Adrenal gland (tissue), 12 donors: ENCODE data around the gene CAMTA1. TPM values are rescaled to one million over a fixed set of nuclear protein-coding genes. Genes with fewer than 3 reads are reported as not detected.

Experiments
- DNase-seq, 7 donors: peaks; one replicate each; pipeline ENCODE4 v3.0.0-alpha.2; 2019 to 2020
- H3K27ac ChIP-seq, 5 donors: fragments of 200-600 bp; sonication (generic) in 4 of 5; 1 replicate in 3 of 5; 2 replicates in 2 of 5; pipeline versions ENCODE4 v1.5.1 to v1.8.0; 2016 to 2020; ENCODE audit warnings: mild to moderate bottlenecking in 1 of 5
- H3K27me3 ChIP-seq: fragments of 200-600 bp; 2 replicates; pipeline ENCODE4 v1.8.0; 2021
- H3K36me3 ChIP-seq, 2 donors: fragments of 200-600 bp; replicated peaks in 1 of 2; 1 replicate in 1 of 2; 2 replicates in 1 of 2; pipeline versions ENCODE4 v1.5.1 to v1.8.0; 2018 to 2022
- H3K4me1 ChIP-seq, 2 donors: fragments of 200-600 bp; replicated peaks in 1 of 2; 1 replicate in 1 of 2; 2 replicates in 1 of 2; pipeline versions ENCODE4 v1.5.1 to v1.8.0; 2018 to 2021
- H3K4me3 ChIP-seq, 4 donors: fragments of 200-600 bp; sonication (generic) in 3 of 4; one replicate each; pipeline ENCODE4 v1.5.1; 2016 to 2018
- H3K9me3 ChIP-seq, 3 donors: fragments of 200-600 bp; sonication (generic) in 1 of 3; replicated peaks in 1 of 3; 1 replicate in 2 of 3; 2 replicates in 1 of 3; pipeline versions ENCODE4 v1.5.1 to v1.8.0; 2016 to 2021
- POLR2A ChIP-seq, 2 donors: fragments of 450-650 bp; IDR thresholded peaks; one replicate each; pipeline ENCODE4 v1.6.1; 2017; ENCODE audit warnings: antibody characterized with exemption in 2 of 2, mild to moderate bottlenecking in 2 of 2, moderate library complexity in 1 of 2
- whole genome bisulfite sequencing, 4 donors: extraction: QIAGEN DNeasy Blood & Tissue Kit in 2 of 4; methylation state at CpG; one replicate each; pipeline versions ENCODE4 v1.1.5 to v1.1.7; 2013 to 2017; 5-methylcytosine and 5-hydroxymethylcytosine counted together
- intact Hi-C, 2 donors: fragments of 100-400 bp; cut with DNase I; formaldehyde crosslinking; loops; one replicate each; pipeline versions ENCODE4 v1.14.1 to v1.15.0; 2022 to 2023
- polyA plus RNA-seq, 3 donors: library from polyadenylated mRNA; stranded (reverse); fragments of 200-250 nt in 2 of 3; fragments of 350-450 nt in 1 of 3; fragmentation: Illumina TruSeq in 1 of 3; extraction: RNeasy Lipid Tissue Mini Kit (QIAGEN cat#74804) in 1 of 3; gene quantifications; one replicate each; pipeline ENCODE4 v1.2.3, GENCODE V29; 2013 to 2014
- total RNA-seq, 9 donors: library from RNA; depleted of rRNA in 4 of 9; stranded (reverse); fragments of >200 nt in 4 of 9; fragments of 120-200 nt in 1 of 9; fragmentation: NEBNext Ultra II Directional in 1 of 9; extraction: Animal tissue kit (Norgen Biotek cat#: 25700) in 1 of 9; gene quantifications; one replicate each; pipeline versions ENCODE4 v1.1.0 to v1.2.4, GENCODE V29; 2013 to 2023
- TF ChIP-seq, protein P1 (sequence below), 6 experiments: fragments of 450-650 bp in 4 of 6; fragments of 200-600 bp in 2 of 6; sonication (generic) in 1 of 6; IDR thresholded peaks; 1 replicate in 5 of 6; 2 replicates in 1 of 6; pipeline versions ENCODE4 v1.5.1 to v1.8.0; 2016 to 2021; ENCODE audit warnings: antibody characterized with exemption in 6 of 6, mild to moderate bottlenecking in 2 of 6, moderate library complexity in 1 of 6
- donor health status: healthy with polysubstance abuse.
- donor health status: Bipolar disorder and iron deficiency.
- donor health status: DM: yes; HTN: yes; CAD: no.
- donor health status: DM: no; HTN: no; CAD: no.
- donor health status: DM: no; HTN: no; CAD: no.
- donor health status: DM: yes; HTN: yes; CAD: no.

The CAMTA1 gene
- total and polyA plus RNA-seq, 12 donors = 62.9 to 141 (median 96.9) TPM

DNA sequence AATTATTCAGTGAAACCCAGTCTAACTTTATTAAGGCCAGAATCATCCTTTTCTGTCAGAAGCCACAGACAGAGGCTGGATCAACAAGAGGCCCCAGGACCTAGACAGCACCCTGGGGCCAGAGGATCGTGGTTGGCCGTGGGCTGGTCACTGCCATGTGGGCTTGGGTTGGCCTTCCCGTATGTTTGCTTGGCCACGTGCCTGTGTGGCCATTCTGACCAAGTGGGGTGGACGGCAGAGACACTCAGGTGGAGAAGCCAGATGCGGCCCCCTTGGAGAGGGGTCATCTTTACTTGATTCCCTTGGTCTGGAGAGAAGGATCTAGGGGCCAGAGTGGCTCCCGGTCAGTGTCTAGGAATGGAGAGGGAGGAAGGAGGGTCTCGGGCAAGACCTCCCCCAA, 327.9 kb downstream of the CAMTA1 start:
- Histone ChIP-seq H3K9me3 (no peaks in the 10 kb centered on the region), H3K27ac (no peak overlapping the region), H3K27me3 (no peaks in the 10 kb centered on the region), H3K36me3 (no peaks in the 10 kb centered on the region), H3K4me1 (no peaks in the 10 kb centered on the region), H3K4me3 (no peak overlapping the region)
- DNase-seq = no peak
- 76 to 97% (median 91%) methylated on average over 4 to 8 of the region's 8 CpGs for WGBS, 4 donors
- no peak for TF ChIP-seq POLR2A (IDR thresholded peaks at IDR 0.05)
- TF ChIP-seq, protein P1, sequence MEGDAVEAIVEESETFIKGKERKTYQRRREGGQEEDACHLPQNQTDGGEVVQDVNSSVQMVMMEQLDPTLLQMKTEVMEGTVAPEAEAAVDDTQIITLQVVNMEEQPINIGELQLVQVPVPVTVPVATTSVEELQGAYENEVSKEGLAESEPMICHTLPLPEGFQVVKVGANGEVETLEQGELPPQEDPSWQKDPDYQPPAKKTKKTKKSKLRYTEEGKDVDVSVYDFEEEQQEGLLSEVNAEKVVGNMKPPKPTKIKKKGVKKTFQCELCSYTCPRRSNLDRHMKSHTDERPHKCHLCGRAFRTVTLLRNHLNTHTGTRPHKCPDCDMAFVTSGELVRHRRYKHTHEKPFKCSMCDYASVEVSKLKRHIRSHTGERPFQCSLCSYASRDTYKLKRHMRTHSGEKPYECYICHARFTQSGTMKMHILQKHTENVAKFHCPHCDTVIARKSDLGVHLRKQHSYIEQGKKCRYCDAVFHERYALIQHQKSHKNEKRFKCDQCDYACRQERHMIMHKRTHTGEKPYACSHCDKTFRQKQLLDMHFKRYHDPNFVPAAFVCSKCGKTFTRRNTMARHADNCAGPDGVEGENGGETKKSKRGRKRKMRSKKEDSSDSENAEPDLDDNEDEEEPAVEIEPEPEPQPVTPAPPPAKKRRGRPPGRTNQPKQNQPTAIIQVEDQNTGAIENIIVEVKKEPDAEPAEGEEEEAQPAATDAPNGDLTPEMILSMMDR (IDR thresholded peaks at IDR 0.05) = no peak
- intact Hi-C loops = no loop called here

DNA sequence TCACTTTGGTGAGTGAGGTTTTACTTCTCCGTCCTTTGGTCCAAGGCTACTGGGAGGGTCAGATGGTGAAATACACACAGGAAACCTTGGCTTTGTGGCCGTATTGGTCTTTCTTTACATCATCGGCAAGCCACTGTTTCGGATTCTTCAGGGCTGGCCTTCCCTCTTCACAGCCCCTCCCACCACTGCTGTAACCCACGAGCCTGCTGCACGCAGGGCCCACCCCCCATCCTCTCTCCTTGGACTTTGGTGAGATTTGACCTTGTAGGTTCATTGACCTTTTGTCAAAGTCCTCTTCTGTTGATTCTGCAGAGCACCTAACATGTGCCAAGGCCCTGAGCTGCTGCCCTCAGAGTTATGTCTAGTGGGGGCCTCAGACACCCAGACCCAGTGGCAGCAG, 328.6 kb downstream of the CAMTA1 start:
- no peak for TF ChIP-seq POLR2A (IDR thresholded peaks at IDR 0.05)
- TF ChIP-seq, protein P1 (IDR thresholded peaks at IDR 0.05) = no peak
- H3K27ac ChIP-seq = no peak overlapping the region
- H3K27me3 ChIP-seq = no peaks in the 10 kb centered on the region
- WGBS, 4 donors = 36 to 54% (median 47%) methylated on average over 6 of the region's 6 CpGs
- H3K4me1 ChIP-seq = no peaks in the 10 kb centered on the region
- no peak overlapping the region for H3K4me3 ChIP-seq
- no peaks in the 10 kb centered on the region for H3K36me3 ChIP-seq
- intact Hi-C loops = no loop called here
- DNase-seq = peak in 1 of 7 donors; percentile 10
- H3K9me3 ChIP-seq = no peaks in the 10 kb centered on the region

DNA sequence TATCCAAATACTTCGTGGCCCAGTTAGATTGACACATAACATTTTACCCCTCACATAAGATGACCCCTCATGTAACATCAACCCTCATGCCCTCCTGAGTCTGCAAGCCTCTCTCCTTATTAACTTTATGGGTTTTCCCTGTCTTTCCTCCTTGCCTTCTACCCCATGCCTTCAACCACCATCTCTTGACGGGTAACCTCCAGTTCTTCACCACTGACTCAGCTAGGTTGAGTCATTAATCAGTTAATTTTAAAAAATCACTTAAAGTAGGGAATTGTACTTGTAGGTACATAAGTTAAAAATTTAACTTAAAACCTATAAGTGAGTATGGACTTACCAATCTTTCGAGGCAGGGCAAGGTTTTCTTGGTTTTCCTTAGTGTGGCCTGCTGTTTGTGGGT, 330.7 kb downstream of the CAMTA1 start:
- Histone ChIP-seq H3K4me1 (no peaks in the 10 kb centered on the region), H3K36me3 (no peaks in the 10 kb centered on the region), H3K4me3 (no peak overlapping the region), H3K27me3 (no peaks in the 10 kb centered on the region), H3K27ac (no peak overlapping the region), H3K9me3 (no peaks in the 10 kb centered on the region)
- intact Hi-C loops = no loop called here
- no peak for DNase-seq
- TF ChIP-seq POLR2A (IDR thresholded peaks at IDR 0.05) = no peak
- TF ChIP-seq, protein P1 (IDR thresholded peaks at IDR 0.05) = no peak
- 93 to 96% (median 93%) methylated on average over 3 of the region's 3 CpGs for WGBS, 4 donors

DNA sequence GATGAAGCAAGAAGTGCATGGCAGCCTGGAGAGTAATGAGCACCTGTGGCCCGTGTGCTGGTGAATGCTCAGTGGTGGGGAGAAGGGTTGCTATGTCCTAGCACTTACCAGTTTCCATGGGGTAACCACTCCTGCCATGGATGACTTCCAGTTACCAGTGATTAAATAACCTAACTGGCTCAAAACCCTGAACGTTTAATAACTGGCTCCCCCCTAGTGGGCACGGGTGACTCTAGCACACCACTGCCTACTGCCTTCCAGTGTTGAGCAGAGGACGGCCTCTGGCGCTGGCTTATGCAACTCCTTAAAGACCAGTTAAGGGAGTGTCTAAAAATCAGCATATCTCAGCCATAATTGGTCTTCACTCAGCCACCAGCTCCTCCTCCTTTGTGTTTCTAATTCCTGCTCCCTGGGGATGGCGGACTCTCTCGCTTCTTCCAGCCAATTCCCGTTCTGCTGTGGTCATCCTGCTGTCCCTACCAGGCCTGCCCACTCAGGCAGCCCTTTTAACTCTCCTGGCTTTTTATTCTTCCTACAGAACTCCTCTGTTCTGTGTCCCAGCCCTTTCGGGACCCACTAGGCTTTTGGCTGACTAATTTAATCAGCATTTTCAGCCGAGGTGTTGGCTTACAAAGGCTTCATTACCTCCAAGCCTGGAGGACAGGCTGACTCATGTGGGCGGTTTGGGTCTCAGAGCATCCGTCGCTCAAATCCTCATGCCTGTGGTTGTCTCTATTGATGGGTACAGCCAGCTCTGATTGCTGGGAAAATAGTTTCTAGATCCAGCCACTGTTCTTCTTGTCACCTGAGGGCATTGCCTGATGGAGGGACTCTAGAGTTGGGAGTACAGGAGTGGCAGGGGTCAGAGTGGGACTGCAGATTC, 332.4 kb downstream of the CAMTA1 start:
- H3K4me1 ChIP-seq = peaks cover 0 to 9% of the 10 kb centered on the region in 2 donors
- TF ChIP-seq, protein P1 (IDR thresholded peaks at IDR 0.05) = peak in 1 of 6 experiments; percentile 14
- TF ChIP-seq POLR2A (IDR thresholded peaks at IDR 0.05) = no peak
- intact Hi-C loops = no loop called here
- H3K27ac ChIP-seq = no peak overlapping the region
- 42 to 63% (median 46%) methylated on average over 10 to 13 of the region's 13 CpGs for WGBS, 4 donors
- DNase-seq = peak in 3 of 7 donors; percentile 10 to 59 (median 18)
- no peaks in the 10 kb centered on the region for H3K9me3 ChIP-seq
- no peaks in the 10 kb centered on the region for H3K36me3 ChIP-seq
- H3K4me3 ChIP-seq = no peak overlapping the region
- H3K27me3 ChIP-seq = no peaks in the 10 kb centered on the region
